ENCODE measurements around the gene NPHP3. TPM values are rescaled to one million over a fixed set of nuclear protein-coding genes. Genes with fewer than 3 reads are reported as not detected.

NPHP3 gene
- total RNA-seq, 1 donor from 2014 or later: 18.0 TPM

- DNase-seq (ENCODE audit: low spot score): no peak
These were observed 18.5 kb downstream of the NPHP3 start for GRCh38 chr3:132703733-132704132.

- DNase-seq (ENCODE audit: low spot score): no peak
These were observed 26.8 kb downstream of the NPHP3 start for GRCh38 chr3:132695422-132695821.

GRCh38 chr3:132694991-132695390 is 27.2 kb downstream of the NPHP3 start:
- DNase-seq (ENCODE audit: low spot score): no peak

GRCh38 chr3:132690040-132690439 is 32.2 kb downstream of the NPHP3 start:
- no peak for DNase-seq (ENCODE audit: low spot score)

- DNase-seq (ENCODE audit: low spot score): no peak
These were observed 40.0 kb downstream of the NPHP3 start for GRCh38 chr3:132682201-132682600.

- no peak for DNase-seq (ENCODE audit: low spot score)
These were observed 40.8 kb downstream of the NPHP3 start for GRCh38 chr3:132681421-132681820.

GRCh38 chr3:132679911-132680310 is 42.3 kb downstream of the NPHP3 start:
- DNase-seq (ENCODE audit: low spot score): no peak

- no peak for DNase-seq (ENCODE audit: low spot score)
These were observed 46.8 kb downstream of the NPHP3 start for GRCh38 chr3:132675408-132675807.

- DNase-seq (ENCODE audit: low spot score): no peak
These were observed 52.9 kb downstream of the NPHP3 start for GRCh38 chr3:132669256-132669777.

GRCh38 chr3:132665230-132665745 is 56.9 kb downstream of the NPHP3 start:
- DNase-seq (ENCODE audit: low spot score): no peak

GRCh38 chr3:132662212-132662611 is 60.0 kb downstream of the NPHP3 start:
- DNase-seq (ENCODE audit: low spot score): no peak

GRCh38 chr3:132661101-132661500 is 61.1 kb downstream of the NPHP3 start:
- DNase-seq (ENCODE audit: low spot score): no peak

GRCh38 chr3:132660811-132661070 is 61.5 kb downstream of the NPHP3 start:
- DNase-seq (ENCODE audit: low spot score): no peak

GRCh38 chr3:132660052-132660810 is 62.0 kb downstream of the NPHP3 start, which contains the start of gene UBA5:
UBA5 (plus strand) TSS chr3:132660329; CDS start chr3:132660538, 209 bp downstream.
- DNase-seq (ENCODE audit: low spot score): peak; percentile 90

GRCh38 chr3:132659365-132660051 is 62.7 kb downstream of the NPHP3 start, which contains the start of gene ACAD11:
ACAD11 (minus strand) TSS chr3:132659809; CDS start chr3:132659751, 58 bp downstream.
- DNase-seq (ENCODE audit: low spot score): peak; percentile 91

GRCh38 chr3:132659000-132659364 is 63.2 kb downstream of the NPHP3 start:
- no peak for DNase-seq (ENCODE audit: low spot score)

GRCh38 chr3:132657869-132658747 is 64.1 kb downstream of the NPHP3 start:
- no peak for DNase-seq (ENCODE audit: low spot score)

- no peak for DNase-seq (ENCODE audit: low spot score)
These were observed 66.7 kb downstream of the NPHP3 start for GRCh38 chr3:132655471-132655870.

- no peak for DNase-seq (ENCODE audit: low spot score)
These were observed 67.5 kb downstream of the NPHP3 start for GRCh38 chr3:132654721-132655120.

- no peak for DNase-seq (ENCODE audit: low spot score)
These were observed 68.0 kb downstream of the NPHP3 start for GRCh38 chr3:132654190-132654589.

- DNase-seq (ENCODE audit: low spot score): no peak
These were observed 69.5 kb downstream of the NPHP3 start for GRCh38 chr3:132652640-132653270.

Measured in mesenteric fat pad (tissue), 1 donor.